NCI-H2107 treated with DMSO at 0.1 percent for 48 hours (cell line): Measurements from ENCODE around the gene CRADD.
"Not testable (repeated sequence)": the region's sequence is repeated elsewhere in the genome, so short reads cannot be mapped to it uniquely, and the experiment has no call there.

ENCODE experiments used
- DNase-seq: peaks from one replicate; lab custom pipeline; 2025; ENCODE audit not compliant: unreplicated experiment; lab: John Stamatoyannopoulos, UW

The CRADD gene

DNA sequence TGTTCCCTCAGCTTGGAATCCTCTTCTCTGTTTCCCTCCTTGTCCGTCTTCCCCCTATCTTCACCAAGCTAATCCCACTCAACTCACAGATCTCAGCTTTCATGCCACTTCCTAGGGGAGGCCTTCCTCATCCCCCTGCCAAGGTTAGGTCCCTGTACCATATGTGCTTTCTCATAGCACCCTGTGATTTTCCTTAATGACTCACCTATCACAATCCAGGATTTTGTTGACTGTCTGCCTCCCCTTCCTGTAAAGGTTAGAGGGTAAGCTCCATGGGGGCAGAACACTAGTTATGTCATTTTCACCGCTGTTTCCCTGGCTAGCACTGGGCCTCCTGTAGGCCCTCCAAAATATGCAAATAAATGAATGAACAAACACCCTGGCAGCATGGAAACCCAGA is 57.6 kb downstream of the CRADD start:
- DNase-seq: no peak

DNA sequence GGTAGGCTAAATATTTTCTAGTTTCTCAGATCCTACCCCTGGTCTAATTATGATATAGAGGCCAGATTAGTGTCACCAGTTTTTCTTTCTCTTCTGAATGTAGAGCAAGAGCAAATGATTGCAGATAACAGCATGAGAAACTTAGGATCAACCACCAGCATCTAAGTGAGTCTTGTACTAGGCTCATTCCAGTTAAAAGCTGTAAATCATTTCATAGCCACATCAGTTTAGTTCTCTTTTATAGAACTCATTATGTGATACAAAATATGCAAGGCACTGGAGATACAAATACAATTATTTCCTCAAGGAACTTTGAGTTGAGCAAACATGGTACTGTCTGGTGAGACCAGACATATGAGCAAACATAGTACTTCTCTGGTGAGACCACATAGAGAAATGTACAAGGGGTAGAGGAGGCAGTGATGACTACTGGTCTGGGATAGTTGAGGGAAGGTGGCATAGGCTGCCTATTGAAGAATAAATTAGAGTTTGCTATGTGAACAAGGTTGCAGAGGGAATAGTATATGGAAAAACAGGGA is 59.5 kb downstream of the CRADD start:
- no peak for DNase-seq

DNA sequence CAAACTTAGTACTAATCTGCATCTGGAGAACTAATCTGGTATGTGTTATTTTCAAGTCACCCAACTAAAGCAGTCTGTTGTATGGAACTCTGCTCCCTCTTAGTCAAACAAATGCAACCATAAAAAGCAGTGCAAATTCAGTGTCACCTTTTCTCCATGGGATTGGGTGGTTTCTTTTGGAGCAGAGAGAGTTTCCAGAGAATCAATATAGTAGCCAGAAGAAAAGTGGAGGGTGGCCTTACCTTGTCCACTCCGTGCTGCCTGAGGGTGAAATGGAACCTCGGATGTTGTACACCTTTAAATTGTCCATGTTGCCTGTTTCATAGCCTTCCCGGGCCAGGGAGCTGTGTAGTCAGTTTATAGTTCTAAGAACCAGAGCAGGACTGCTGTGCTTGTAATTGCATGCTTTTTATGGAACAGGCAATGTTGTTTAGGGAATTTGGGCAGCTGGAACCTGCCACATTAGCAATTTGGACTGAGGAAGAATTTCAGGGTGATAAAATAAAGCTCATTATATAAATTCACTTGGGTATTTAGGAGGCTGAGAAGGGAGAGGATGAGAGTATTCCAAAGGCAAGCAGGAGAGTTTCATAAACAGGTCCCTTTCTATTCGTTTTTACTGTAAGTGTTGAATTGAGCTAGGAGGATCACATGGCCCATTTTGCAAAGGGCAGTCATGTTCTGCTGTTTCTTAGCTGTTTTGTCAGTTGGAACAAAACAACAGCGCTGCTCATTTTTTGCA is 60.5 kb downstream of the CRADD start:
- DNase-seq: no peak

DNA sequence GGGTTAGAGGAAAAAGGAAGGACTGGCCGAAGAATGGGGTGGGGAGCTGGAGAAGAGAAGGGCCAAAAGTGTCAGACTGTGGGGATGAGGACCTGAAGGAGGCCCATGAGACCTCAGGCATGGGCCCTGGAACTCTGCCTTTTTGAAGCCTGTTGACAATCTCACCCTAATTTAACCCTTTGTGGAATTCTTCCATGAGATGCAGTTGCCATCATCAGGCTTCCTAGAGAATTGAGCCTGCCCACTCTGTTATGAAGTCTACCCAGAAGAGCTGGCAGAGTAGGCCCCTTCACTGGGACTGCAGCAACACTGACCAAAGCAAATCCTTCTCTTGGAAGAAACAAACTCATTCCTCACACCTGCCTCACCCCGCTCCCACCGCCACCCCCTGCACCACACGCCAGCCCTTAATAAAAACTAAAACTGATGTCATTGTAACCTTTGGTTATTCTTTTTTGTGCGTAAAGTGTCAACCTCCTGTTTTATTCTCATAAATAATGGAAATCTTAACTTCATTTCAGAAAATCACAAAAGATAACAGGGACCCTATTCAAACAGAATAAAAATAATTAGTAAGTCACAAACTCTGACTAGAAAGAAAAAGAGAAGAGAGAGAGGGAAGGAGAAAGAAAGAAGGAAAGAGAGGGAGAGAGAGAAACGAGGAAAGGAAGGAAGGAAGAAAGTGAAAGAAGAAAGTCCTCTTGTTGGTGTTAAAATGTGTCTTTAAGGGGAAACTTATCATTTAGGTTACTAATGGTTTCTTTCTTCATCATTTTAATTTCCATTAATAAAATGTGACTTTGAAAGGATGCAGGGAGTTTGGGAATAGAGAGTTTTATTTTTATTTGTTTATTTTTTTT is 61.3 kb downstream of the CRADD start:
- DNase-seq: no peak

DNA sequence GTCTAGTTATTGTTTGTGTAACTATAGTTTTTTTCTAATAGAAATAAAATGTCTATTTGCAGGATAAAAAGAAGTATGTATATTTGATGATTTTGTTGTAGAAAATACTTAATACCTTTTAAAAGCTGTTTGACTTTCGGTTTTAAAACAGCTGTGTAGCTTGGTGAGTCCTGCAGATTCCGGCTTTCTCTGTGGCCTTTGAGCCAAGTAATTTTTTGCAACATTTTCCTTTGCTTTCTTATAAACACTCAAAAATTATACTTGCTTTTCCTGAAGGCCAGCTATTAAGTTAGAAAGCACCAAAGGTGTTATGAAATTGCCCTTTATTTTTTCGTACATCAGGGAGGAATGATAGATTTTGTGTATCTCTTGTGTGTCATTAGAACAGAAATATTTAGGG is 63.6 kb downstream of the CRADD start:
- no peak for DNase-seq

DNA sequence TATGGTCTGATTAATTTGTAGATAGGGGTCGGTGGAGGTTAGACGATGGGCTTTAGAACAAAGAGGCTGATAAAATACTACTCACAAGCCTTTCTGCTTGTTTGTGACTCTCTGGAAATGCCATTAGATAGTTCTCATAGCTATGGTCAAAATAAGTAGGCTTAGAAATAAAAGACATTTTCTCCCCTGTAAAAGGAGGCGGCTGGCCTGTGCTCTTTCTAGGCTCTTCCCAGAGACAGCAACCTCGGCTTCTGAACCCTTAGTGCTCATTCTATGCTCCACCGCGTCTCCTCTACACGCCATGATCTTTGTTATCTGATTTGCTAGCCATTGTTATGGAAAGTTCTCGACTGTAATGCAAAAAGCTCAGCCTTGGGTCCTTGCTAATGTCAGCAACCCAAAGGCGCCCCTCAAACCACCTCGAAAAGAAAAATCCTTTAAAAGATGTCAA is 64.5 kb downstream of the CRADD start:
- no peak for DNase-seq

DNA sequence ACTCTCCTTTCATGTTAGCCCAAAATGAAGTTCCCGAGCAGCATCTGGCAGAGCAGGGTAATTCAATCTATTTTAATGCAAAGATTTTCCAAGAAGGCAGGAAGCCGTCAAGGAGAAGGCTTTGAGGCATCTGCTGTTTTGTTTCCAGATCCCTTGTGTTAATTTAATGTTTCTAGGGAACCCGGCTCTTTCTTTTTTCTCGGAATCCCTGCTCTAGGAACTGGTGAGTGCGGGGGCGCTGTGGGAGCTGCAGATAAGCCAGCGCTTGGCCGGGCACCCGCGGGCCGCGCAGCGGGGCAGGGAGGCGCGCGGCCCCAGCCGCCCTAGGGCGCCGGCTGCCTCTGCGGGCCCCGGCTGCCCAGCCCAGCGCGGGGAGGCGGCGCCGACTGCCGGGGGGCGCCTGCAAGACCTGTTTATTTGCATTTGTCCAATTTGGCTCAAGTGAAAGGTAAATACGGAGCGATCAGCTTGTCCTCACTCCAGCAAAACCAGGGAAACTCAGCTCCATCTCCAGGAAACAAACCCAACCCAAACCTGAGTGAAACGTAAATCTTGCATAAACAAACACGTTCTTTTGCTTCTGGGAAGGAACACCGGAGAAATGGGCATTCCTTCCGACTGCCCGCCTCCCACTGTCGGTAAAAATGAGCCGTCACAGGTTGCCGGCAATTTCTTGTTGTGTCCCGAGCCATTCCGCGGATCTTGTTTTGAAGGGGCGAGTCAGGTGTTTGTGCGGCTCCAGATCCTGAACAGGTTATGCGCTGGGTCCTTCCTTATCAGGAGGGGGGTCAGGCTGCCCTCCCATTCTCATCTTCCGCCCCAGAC is 65.1 kb downstream of the CRADD start:
- peak; percentile 34 for DNase-seq

DNA sequence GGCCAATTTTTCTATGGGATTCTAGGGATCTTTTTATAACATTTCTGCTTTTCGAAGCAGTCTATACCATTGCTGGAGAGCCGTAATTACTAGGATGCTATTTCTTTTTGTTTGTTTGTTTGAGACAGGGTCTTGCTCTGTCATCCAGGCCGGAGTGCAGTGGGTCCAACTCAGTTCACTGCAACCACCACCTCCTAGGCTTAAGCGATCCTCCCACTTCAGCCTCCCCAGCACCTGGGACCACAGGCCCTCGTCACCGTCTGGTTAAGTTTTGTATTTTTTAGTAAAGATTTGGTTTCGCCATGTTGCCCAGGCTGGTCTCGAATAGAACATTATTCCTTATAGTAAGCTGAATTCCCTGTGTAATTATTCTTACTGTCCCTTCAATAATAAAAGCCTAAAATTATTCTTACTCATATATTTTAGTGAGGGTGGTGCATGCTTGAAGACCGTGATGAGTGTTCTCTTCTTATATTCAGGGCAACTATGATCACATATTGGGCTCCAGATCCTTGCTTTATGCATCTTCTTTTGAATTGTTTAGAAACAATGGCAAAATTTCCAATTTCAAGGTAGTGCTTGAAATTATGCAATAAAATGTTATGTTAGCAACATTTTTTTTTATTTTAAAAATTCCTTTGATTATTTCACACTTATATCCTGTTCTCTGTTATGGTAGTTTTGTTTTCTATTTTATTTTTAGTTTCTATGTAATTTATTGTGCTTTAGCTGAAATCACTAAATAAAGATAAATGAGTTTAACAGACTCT is 66.2 kb downstream of the CRADD start:
- no peak for DNase-seq

DNA sequence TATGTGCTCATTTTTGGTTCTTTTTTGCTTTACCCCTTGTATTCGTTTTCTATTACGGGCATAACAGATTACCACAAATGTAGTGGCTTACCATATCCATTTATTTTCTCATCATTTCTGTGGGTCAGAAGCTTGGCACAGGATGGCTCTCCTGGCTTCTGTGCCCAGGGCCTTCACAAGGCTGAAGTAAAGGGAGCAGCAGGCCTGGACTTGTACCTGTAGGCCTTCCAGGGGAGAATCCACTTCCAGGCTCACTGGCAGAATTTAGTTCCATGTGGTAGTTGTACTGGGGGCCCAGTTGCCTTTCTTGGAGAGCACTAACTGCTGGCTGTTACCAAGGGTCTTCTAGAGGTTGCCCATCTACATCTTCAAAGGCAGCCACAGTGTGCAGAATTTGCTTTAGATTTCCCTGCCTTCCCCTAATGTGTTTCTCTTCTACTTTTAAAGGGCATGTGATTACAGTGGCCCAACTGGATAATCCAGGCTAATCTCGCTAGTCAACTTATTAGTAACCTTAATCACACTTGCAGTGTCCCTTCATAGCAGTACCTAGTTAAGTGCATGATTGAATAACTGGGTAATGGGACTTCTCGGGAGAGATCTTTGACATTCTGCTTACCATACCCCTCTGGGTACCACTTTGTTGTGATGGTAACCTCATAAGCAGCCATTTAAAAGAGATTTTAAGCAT is 67.0 kb downstream of the CRADD start:
- no peak for DNase-seq

DNA sequence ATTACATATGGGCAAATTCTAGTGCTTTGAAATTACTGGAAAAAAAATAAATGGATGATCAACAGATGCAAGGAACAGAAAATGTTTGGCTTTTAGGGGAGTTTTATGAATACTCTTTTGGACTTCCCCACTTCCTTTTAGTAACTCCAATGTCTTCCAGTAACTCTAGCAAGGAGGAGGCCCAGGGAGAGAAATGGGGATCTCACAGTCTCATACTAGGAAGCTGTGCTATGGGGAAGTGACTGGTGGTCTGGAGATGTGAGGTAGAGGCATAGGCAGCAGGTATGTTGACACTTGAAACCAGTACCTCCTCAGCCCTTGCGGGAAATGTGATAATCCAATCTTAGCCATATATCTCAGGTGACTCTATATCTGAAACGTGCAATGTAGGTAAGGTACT is 68.1 kb downstream of the CRADD start:
- DNase-seq: no peak

DNA sequence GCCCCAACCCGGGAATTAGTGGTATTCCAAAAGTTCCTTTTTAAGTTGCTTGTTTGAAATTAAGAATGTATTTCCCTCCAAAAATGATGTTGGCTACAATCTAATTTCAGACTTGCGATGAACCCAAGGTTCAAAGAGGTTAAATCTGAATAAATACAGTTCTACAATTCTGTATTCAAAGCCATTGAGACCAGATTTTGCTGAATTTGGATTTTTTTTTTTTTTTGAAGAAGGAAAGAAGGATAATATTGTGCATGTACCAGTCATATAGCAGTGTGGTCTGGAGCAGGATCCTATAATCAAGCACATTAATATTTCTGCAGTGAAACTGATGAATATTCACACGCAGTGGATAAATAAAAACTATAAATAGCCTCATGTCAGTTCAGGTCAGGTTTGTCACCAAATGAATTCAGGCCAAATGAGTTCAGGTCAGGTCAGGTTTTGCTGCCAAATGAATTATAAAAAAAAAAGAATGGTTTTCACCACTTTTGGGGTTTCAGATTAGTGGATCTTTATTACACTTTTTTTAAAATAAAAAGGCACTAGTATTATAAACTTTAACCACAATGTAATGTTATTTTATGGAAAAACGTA is 69.5 kb downstream of the CRADD start:
- DNase-seq: no peak

DNA sequence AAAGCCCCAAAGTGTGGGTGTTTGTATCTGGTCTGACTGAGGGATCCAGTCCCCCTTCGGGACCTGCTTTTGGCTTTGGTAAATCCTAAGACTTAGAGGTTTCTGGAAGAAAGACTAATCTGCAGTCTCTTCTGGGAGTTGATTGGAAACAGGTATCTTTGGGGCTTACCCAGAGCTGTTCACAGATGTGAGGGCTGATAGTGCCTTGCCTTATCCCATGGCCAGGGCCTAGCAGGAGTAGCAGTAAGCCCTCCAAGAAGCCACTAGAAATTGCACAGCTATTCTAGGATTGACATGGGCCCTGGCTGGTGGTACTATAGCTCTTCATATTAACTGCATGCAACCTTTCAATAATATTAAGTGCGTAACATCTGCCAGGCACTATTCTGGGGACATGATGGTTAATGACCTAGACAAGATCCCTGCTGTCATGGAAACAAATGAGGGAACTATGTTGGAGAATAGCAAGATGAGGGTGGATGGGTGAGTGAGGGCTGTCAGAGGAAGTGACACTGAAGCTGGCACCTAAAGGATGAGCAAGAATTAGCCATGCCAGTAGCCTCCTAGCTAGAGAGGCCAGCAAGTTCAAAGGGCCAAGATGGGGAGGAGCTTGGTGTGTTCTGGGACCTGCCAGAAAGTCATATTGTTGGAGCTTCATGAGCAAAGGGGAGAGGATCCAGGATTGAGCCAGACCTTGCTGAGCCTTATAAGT is 71.7 kb downstream of the CRADD start:
- DNase-seq: no peak

DNA sequence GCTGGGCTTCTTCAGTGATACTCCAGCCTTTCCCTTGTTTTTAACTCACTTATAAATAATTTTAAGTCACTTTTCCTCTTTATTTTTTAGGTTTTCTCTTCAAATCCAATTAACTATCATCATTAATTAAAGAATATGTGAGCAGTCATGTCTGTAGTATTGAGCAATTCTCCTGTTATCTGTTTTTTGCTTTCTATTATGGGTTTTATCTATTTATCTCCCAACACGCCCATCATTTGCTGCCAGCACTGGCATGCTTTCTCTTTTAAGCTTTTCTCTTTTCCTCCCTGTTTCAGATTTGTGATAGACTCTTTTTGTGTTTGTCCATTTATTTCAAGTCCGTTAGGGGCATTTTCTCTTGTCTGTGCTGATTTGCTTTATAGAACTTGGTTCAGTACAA is 72.3 kb downstream of the CRADD start:
- no peak for DNase-seq

DNA sequence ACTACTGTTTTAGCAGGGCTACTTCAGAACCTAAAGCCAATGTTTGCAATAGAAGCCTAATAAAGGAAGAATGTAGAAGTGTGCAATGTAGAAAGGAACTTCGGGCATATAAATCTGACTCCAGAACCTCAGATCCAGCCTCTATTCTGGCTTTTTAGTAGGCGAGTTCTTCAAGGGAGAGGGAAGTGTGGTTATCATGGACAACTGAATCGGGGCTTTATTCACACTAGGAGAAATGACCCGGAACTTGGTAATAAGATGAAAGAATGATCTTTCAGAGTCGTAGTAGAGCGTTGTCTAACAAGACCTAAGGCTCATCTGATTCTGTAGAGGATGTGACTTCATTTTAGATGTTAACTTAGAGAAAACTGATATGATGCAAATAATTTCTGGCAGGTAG is 72.9 kb downstream of the CRADD start:
- no peak for DNase-seq

DNA sequence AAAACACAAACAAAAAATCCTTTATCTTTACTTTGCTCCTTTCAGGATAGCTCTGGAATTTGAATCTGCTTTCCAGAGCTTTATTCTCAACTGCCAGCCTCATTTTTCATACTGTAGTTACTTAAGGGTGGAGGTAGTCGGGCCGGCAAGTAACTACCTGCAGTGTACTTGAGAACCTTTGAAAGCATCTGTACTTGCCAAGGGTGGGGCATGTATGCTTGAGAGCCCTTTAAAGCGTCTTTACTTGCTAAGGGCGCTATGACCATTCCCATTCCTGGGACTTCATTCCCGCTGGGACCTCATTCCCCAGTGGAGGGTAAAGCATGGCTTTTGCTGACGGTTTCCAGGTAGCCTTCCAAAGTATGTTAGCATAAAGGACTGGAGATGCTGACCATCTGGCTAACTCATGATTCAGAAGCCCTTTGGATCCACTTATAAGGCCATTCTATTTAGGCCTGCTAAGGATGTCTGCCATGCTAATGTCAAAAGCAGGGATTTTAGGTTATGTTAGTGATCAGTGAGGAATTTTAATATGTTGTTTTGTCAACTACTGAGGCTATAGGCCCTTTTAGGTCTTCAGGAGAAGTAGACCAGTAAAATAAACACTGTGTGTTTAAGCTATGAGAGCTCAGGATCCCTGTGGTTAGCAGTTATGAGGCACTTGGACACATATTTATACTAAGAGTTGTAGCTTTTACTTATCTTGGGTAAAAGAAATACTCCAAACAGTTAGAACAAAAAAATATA is 74.9 kb downstream of the CRADD start:
- no peak for DNase-seq

DNA sequence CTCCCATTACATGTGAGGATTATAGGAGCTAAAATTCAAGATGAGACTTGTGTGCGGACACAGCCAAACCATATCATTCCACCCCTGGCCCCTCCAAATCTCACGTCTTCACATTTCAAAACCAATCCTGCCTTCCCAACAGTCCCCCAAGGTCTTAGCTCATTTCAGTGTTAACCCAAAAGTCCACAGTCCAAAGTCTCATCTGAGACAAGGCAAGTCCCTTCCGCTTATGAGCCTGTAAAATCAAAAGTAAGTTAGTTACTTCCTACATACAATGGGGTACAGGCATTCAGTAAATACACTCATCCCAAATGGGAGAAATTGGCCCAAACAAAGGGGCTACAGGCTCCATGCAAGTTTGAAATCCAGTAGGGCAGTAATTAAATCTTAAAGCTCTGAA is 76.1 kb downstream of the CRADD start:
- no peak for DNase-seq

DNA sequence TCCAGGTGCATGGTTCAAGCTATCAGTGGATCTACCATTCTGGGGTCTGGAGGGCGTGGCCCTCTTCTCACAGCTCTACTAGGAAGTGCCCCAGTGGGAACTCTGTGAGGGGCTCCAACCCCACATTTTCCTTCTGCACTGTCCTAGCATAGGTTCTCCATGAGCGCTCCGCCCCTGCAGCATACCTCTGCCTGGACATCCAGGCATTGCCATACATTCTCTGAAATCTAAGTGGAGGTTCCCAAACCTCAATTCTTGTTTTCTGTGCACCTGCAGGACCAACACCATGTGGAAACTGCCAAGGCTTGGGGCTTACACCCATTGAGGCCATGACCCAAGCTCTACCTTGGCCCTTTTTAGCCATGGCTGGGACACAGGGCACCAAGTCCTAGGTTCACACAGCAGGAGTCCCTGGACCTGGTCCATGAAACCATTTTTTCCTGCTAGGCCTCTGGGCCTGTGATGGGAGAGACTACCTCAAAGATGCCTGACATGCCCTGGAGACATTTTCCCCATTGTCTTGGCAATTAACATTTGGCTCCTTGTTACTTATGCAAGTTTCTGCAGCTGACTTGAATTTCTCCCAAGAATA is 76.8 kb downstream of the CRADD start:
- DNase-seq: no peak

DNA sequence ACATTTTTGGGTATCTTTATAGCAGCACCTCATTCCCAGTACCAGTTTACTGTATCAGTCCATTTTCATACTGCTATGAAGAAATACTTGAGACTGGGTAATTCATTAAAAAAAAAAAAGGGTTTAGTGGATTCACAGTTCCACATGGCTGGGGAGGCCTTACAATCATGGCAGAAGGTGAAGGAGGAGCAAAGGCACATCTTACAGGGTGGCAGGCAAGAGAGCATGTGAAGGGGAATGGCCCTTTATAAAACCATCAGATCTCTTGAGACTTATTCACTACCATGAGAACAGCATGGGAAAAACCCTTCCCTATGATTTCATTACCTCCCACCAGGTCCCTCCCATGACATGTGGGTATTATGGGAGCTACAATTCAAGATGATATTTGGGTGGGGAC is 77.7 kb downstream of the CRADD start:
- not testable (repeated sequence) for DNase-seq
